ENCODE results near the gene PRKRIP1.
A peak's percentile ranks its signal among the peaks of the same experiment; 100 is the strongest.

Gene PRKRIP1

GRCh38 chr7:102460467-102460866 lies 64.3 kb downstream of the PRKRIP1 start:
- Mint-ChIP-seq H3K4me3 (no peak overlapping the region), H3K36me3 (ENCODE audit: insufficient read depth) (peaks cover 41% of the 10 kb centered on the region), H3K9me3 (no peaks in the 10 kb centered on the region), H3K4me1 (ENCODE audit: low read depth in 2 of 2) (peaks cover 15 to 23% of the 10 kb centered on the region in 2 donors), H3K27ac (peak overlapping the region in 1 of 2 donors; percentile 71), H3K27me3 (no peaks in the 10 kb centered on the region)
- no peak for DNase-seq
- no peak for ATAC-seq (replicated peaks)

GRCh38 chr7:102463841-102464576 lies 67.8 kb downstream of the PRKRIP1 start:
- ATAC-seq (replicated peaks) (no peak), DNase-seq (no peak)
- Mint-ChIP-seq H3K9me3 (no peaks in the 10 kb centered on the region), H3K27ac (peak overlapping the region; percentile 56 to 91), H3K4me1 (ENCODE audit: low read depth in 2 of 2) (peaks cover 25 to 32% of the 10 kb centered on the region in 2 donors), H3K4me3 (peak overlapping the region; percentile 87 to 88), H3K27me3 (no peaks in the 10 kb centered on the region), H3K36me3 (ENCODE audit: insufficient read depth) (peaks cover 23% of the 10 kb centered on the region)

- peak within 1 kb of the TSS; percentile 87 to 88 for H3K4me3 Mint-ChIP-seq
- H3K4me1 Mint-ChIP-seq (ENCODE audit: low read depth in 2 of 2), result peaks cover 27 to 32% of the 10 kb centered on the region in 2 donors
- DNase-seq (peak; percentile 91 to 93 (median 91)), ATAC-seq (replicated peaks) (peak; percentile 97)
- no peaks in the 10 kb centered on the region for H3K9me3 Mint-ChIP-seq
- peak within 1 kb of the TSS; percentile 56 to 91 for H3K27ac Mint-ChIP-seq
- H3K27me3 Mint-ChIP-seq, result no peaks in the 10 kb centered on the region
- peaks cover 18% of the 10 kb centered on the region for H3K36me3 Mint-ChIP-seq (ENCODE audit: insufficient read depth)
Observed at GRCh38 chr7:102464577-102465280, 68.6 kb downstream of the PRKRIP1 start, which contains the start of the genes ALKBH4 and LRWD1. Gene ALKBH4, minus strand, starts transcription at chr7:102464863. Its CDS starts 27 bp downstream, at chr7:102464836. Gene LRWD1, plus strand, starts transcription at chr7:102464984. Its CDS starts 97 bp downstream, at chr7:102465081.

- no peaks in the 10 kb centered on the region for H3K27me3 Mint-ChIP-seq
- H3K4me3 Mint-ChIP-seq, result peak overlapping the region; percentile 87 to 88
Observed at GRCh38 chr7:102466097-102466496, 69.9 kb downstream of the PRKRIP1 start.

GRCh38 chr7:102467581-102468477 lies 71.7 kb downstream of the PRKRIP1 start:
- H3K36me3 Mint-ChIP-seq (ENCODE audit: insufficient read depth), result peaks cover 39% of the 10 kb centered on the region
- ATAC-seq (replicated peaks) (no peak), DNase-seq (no peak)
- peaks cover 21 to 26% of the 10 kb centered on the region in 2 donors for H3K4me1 Mint-ChIP-seq (ENCODE audit: low read depth in 2 of 2)
- H3K27ac Mint-ChIP-seq, result no peak overlapping the region
- H3K27me3 Mint-ChIP-seq, result no peaks in the 10 kb centered on the region
- no peak overlapping the region for H3K4me3 Mint-ChIP-seq
- no peaks in the 10 kb centered on the region for H3K9me3 Mint-ChIP-seq

More at GRCh38 chr7:102466097-102466496, 69.9 kb downstream of the PRKRIP1 start:
- Mint-ChIP-seq H3K9me3 (no peaks in the 10 kb centered on the region), H3K36me3 (ENCODE audit: insufficient read depth) (peaks cover 28% of the 10 kb centered on the region), H3K27ac (no peak overlapping the region), H3K4me1 (ENCODE audit: low read depth in 2 of 2) (peaks cover 27 to 32% of the 10 kb centered on the region in 2 donors)
- ATAC-seq (replicated peaks), result no peak
- DNase-seq, result no peak

- H3K27ac Mint-ChIP-seq, result no peak overlapping the region
- no peak overlapping the region for H3K4me3 Mint-ChIP-seq
- no peak for ATAC-seq (replicated peaks)
- no peaks in the 10 kb centered on the region for H3K27me3 Mint-ChIP-seq
- no peaks in the 10 kb centered on the region for H3K9me3 Mint-ChIP-seq
- H3K4me1 Mint-ChIP-seq (ENCODE audit: low read depth in 2 of 2), result peaks cover 18 to 23% of the 10 kb centered on the region in 2 donors
- no peak for DNase-seq
- H3K36me3 Mint-ChIP-seq (ENCODE audit: insufficient read depth), result peaks cover 42% of the 10 kb centered on the region
Observed at GRCh38 chr7:102468478-102469350, 72.6 kb downstream of the PRKRIP1 start.

- Mint-ChIP-seq H3K27ac (no peak overlapping the region), H3K4me3 (no peak overlapping the region), H3K27me3 (no peaks in the 10 kb centered on the region), H3K4me1 (ENCODE audit: low read depth in 2 of 2) (peaks cover 11 to 17% of the 10 kb centered on the region in 2 donors), H3K36me3 (ENCODE audit: insufficient read depth) (peaks cover 37% of the 10 kb centered on the region), H3K9me3 (no peaks in the 10 kb centered on the region)
- ATAC-seq (replicated peaks), result no peak
- no peak for DNase-seq
Observed at GRCh38 chr7:102469351-102469971, 73.3 kb downstream of the PRKRIP1 start.

- no peak for ATAC-seq (replicated peaks)
Observed at GRCh38 chr7:102469972-102470825, 74.0 kb downstream of the PRKRIP1 start.

GRCh38 chr7:102471791-102472125 lies 75.6 kb downstream of the PRKRIP1 start:
- Mint-ChIP-seq H3K36me3 (ENCODE audit: insufficient read depth) (peaks cover 34% of the 10 kb centered on the region), H3K9me3 (no peaks in the 10 kb centered on the region), H3K27ac (peak overlapping the region in 1 of 2 donors; percentile 63), H3K4me1 (ENCODE audit: low read depth in 2 of 2) (peaks cover 3 to 9% of the 10 kb centered on the region in 2 donors), H3K4me3 (no peak overlapping the region), H3K27me3 (no peaks in the 10 kb centered on the region)
- DNase-seq (no peak), ATAC-seq (replicated peaks) (no peak)

More at GRCh38 chr7:102469972-102470825, 74.0 kb downstream of the PRKRIP1 start:
- H3K4me1 Mint-ChIP-seq (ENCODE audit: low read depth in 2 of 2), result peaks cover 10 to 17% of the 10 kb centered on the region in 2 donors
- peak overlapping the region in 1 of 2 donors; percentile 68 for H3K27ac Mint-ChIP-seq
- H3K27me3 Mint-ChIP-seq, result no peaks in the 10 kb centered on the region
- no peaks in the 10 kb centered on the region for H3K9me3 Mint-ChIP-seq
- no peak overlapping the region for H3K4me3 Mint-ChIP-seq
- DNase-seq, result no peak
- peaks cover 37% of the 10 kb centered on the region for H3K36me3 Mint-ChIP-seq (ENCODE audit: insufficient read depth)

GRCh38 chr7:102472126-102473041 lies 76.2 kb downstream of the PRKRIP1 start:
- no peak overlapping the region for H3K4me3 Mint-ChIP-seq
- H3K4me1 Mint-ChIP-seq (ENCODE audit: low read depth in 2 of 2), result peaks cover 0 to 7% of the 10 kb centered on the region in 2 donors
- DNase-seq, result no peak
- ATAC-seq (replicated peaks), result no peak
- H3K9me3 Mint-ChIP-seq, result no peaks in the 10 kb centered on the region
- H3K27me3 Mint-ChIP-seq, result no peaks in the 10 kb centered on the region
- peak overlapping the region in 1 of 2 donors; percentile 63 for H3K27ac Mint-ChIP-seq
- H3K36me3 Mint-ChIP-seq (ENCODE audit: insufficient read depth), result peaks cover 31% of the 10 kb centered on the region

Data from effector memory CD8-positive, alpha-beta T cell (primary cell).